PC-9 (cell line): ENCODE results near the gene MCM5.

Source experiments
- CTCF ChIP-seq: fragments of 200-600 bp; sonication (generic); conservative IDR thresholded peaks from 2 replicates; pipeline ENCODE4 v1.6.1; 2017; ENCODE audit warnings: mixed run types, antibody characterized with exemption, mild to moderate bottlenecking, moderate library complexity
- EZH2 ChIP-seq: fragments of 200-600 bp; sonication (generic); IDR thresholded peaks from 2 replicates; pipeline ENCODE4 v1.8.0; 2017; ENCODE audit warnings: antibody characterized with exemption, low read depth

- no peak for TF ChIP-seq CTCF
- TF ChIP-seq EZH2, result no peak
Measured at GRCh38 chr22:35384975-35385588, 14.9 kb upstream of the MCM5 start.
